Panc1 (cell line): ENCODE results near the gene ZNF831.

Experiments used
- CTCF ChIP-seq: fragments of 450-650 bp; IDR thresholded peaks from 2 replicates; pipeline ENCODE4 v1.5.1; 2017; ENCODE audit warnings: mild to moderate bottlenecking
- POLR2AphosphoS5 ChIP-seq: IDR thresholded peaks from 2 replicates; pipeline ENCODE4 v1.6.1; 2012; ENCODE audit warnings: mild to moderate bottlenecking, low read depth, low read length, moderate library complexity
- TCF7L2 ChIP-seq: IDR thresholded peaks from 2 replicates; pipeline ENCODE4 v1.6.1; 2011; ENCODE audit warnings: mild to moderate bottlenecking, low read depth, low read length, inconsistent platforms
- TF ChIP-seq, protein P1 (sequence below), 2 experiments: IDR thresholded peaks; 2 replicates each; pipeline ENCODE4 v1.6.1; 2011 to 2012; ENCODE audit warnings: low read depth in 2 of 2, control low read depth in 1 of 2, low read length in 1 of 2, mild to moderate bottlenecking in 1 of 2, moderate library complexity in 1 of 2; ENCODE audit not compliant: insufficient read depth in 1 of 2

- TF ChIP-seq CTCF (no peak), POLR2AphosphoS5 (no peak), TCF7L2 (no peak)
- TF ChIP-seq, protein P1, sequence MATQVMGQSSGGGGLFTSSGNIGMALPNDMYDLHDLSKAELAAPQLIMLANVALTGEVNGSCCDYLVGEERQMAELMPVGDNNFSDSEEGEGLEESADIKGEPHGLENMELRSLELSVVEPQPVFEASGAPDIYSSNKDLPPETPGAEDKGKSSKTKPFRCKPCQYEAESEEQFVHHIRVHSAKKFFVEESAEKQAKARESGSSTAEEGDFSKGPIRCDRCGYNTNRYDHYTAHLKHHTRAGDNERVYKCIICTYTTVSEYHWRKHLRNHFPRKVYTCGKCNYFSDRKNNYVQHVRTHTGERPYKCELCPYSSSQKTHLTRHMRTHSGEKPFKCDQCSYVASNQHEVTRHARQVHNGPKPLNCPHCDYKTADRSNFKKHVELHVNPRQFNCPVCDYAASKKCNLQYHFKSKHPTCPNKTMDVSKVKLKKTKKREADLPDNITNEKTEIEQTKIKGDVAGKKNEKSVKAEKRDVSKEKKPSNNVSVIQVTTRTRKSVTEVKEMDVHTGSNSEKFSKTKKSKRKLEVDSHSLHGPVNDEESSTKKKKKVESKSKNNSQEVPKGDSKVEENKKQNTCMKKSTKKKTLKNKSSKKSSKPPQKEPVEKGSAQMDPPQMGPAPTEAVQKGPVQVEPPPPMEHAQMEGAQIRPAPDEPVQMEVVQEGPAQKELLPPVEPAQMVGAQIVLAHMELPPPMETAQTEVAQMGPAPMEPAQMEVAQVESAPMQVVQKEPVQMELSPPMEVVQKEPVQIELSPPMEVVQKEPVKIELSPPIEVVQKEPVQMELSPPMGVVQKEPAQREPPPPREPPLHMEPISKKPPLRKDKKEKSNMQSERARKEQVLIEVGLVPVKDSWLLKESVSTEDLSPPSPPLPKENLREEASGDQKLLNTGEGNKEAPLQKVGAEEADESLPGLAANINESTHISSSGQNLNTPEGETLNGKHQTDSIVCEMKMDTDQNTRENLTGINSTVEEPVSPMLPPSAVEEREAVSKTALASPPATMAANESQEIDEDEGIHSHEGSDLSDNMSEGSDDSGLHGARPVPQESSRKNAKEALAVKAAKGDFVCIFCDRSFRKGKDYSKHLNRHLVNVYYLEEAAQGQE (IDR thresholded peaks at IDR 0.05; ENCODE audit: insufficient read depth in 1 of 2, low read depth in 2 of 2, low read length in 1 of 2) = no peak
These were observed 57.6 kb downstream of the ZNF831 start for GRCh38 chr20:59221049-59221706.
